NCI-H1092 (cell line): Measurements from ENCODE around the gene MRPL52.

ENCODE experiments used
- DNase-seq: peaks from one replicate; lab custom pipeline; 2025; lab: John Stamatoyannopoulos, UW

Gene MRPL52

GRCh38 chr14:22883173-22883976, 53.7 kb downstream of the MRPL52 start, which contains the start of gene REM2:
REM2 (plus strand) TSS chr14:22883222; CDS start chr14:22883288, 66 bp downstream.
- peak; percentile 75 for DNase-seq

DNA sequence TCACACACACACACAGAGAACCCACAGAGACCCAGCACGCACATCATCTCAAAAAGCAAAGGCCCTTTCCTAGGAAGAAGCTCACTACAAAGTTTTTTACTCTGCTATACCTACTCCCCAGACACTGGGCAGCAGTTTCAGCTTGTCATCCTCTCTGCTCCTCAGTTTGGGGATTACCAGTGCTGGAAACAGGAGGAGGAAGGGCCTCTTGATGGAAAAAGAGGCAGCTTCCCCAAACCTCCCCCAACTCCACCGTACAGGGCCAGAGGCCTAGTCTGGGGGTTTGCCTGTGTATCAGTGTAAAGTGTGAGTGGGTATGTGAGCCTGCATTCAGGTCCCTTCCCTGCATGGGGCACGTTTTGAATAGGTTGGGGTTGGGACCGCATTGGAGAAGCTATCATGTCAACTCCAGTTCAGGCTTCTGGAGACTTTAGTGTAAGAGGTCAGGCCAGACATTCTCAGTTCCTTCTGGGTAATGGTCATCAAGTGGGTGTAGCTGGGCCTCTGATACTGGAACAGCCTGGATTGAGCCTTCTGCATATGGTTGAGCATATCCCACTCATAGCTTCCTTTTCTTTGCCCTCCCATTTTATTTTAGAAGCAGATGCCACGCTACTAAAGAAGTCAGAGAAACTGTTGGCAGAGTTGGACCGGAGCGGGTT, 54.5 kb downstream of the MRPL52 start:
- DNase-seq: no peak
